Putamen (tissue), 1 donor: ENCODE data around the gene SYNDIG1.

Source experiments
- DNase-seq: peaks from one replicate; pipeline ENCODE4 v3.0.0-alpha.2; 2016; ENCODE audit warnings: low spot score

SYNDIG1 gene

GRCh38 chr20:24473435-24474223 is 4.2 kb downstream of the SYNDIG1 start:
- DNase-seq: no peak

GRCh38 chr20:24477831-24478547 is 8.6 kb downstream of the SYNDIG1 start:
- DNase-seq: no peak

GRCh38 chr20:24478584-24478983 is 9.2 kb downstream of the SYNDIG1 start:
- no peak for DNase-seq

- DNase-seq: no peak
Measured at GRCh38 chr20:24479106-24479505, 9.7 kb downstream of the SYNDIG1 start.

GRCh38 chr20:24479595-24479994 is 10.2 kb downstream of the SYNDIG1 start:
- no peak for DNase-seq

GRCh38 chr20:24480509-24480908 is 11.1 kb downstream of the SYNDIG1 start:
- no peak for DNase-seq

- no peak for DNase-seq
Measured at GRCh38 chr20:24481173-24481572, 11.7 kb downstream of the SYNDIG1 start.

GRCh38 chr20:24483435-24484080 is 14.1 kb downstream of the SYNDIG1 start:
- DNase-seq: no peak

- no peak for DNase-seq
Measured at GRCh38 chr20:24484081-24484450, 14.6 kb downstream of the SYNDIG1 start.

- no peak for DNase-seq
Measured at GRCh38 chr20:24485981-24486380, 16.6 kb downstream of the SYNDIG1 start.

- no peak for DNase-seq
Measured at GRCh38 chr20:24487240-24487639, 17.8 kb downstream of the SYNDIG1 start.

GRCh38 chr20:24487648-24488047 is 18.2 kb downstream of the SYNDIG1 start:
- no peak for DNase-seq

GRCh38 chr20:24488064-24488799 is 18.8 kb downstream of the SYNDIG1 start:
- DNase-seq: no peak

- DNase-seq: no peak
Measured at GRCh38 chr20:24488800-24489175, 19.4 kb downstream of the SYNDIG1 start.

- DNase-seq: no peak
Measured at GRCh38 chr20:24489193-24489592, 19.8 kb downstream of the SYNDIG1 start.

GRCh38 chr20:24489631-24490260 is 20.3 kb downstream of the SYNDIG1 start:
- DNase-seq: no peak

GRCh38 chr20:24490598-24490997 is 21.2 kb downstream of the SYNDIG1 start:
- no peak for DNase-seq

GRCh38 chr20:24491041-24491756 is 21.8 kb downstream of the SYNDIG1 start:
- no peak for DNase-seq

- no peak for DNase-seq
Measured at GRCh38 chr20:24492031-24492607, 22.7 kb downstream of the SYNDIG1 start.

- DNase-seq: no peak
Measured at GRCh38 chr20:24492698-24493097, 23.3 kb downstream of the SYNDIG1 start.

GRCh38 chr20:24493181-24493580 is 23.8 kb downstream of the SYNDIG1 start:
- no peak for DNase-seq
